Activated CD8-positive, alpha-beta memory T cell treated with anti-CD3 and anti-CD28 coated beads, Interleukin-2, amount 50 U/mL, for 48 hours (primary cell): ENCODE results near the gene PSKH1.
"Not testable (repeated sequence)": the region's sequence is repeated elsewhere in the genome, so short reads cannot be mapped to it uniquely, and the experiment has no call there.

Source experiments
- DNase-seq: peaks from one replicate; pipeline ENCODE4 v3.0.0-alpha.2; 2020

Gene PSKH1

GRCh38 chr16:67892899-67893742 is at the start of gene PSKH1:
PSKH1 (plus strand) TSS chr16:67893254; CDS start chr16:67908750, 15,496 bp downstream.
- DNase-seq: peak; percentile 95

- DNase-seq: no peak
Measured at GRCh38 chr16:67843343-67843765, 49.7 kb upstream of the PSKH1 start.

GRCh38 chr16:67844497-67844896 is 48.6 kb upstream of the PSKH1 start:
- no peak for DNase-seq

- DNase-seq: no peak
Measured at GRCh38 chr16:67845291-67846062, 47.6 kb upstream of the PSKH1 start.

- no peak for DNase-seq
Measured at GRCh38 chr16:67846063-67846319, 47.1 kb upstream of the PSKH1 start.

GRCh38 chr16:67846320-67847063 is 46.6 kb upstream of the PSKH1 start, which contains the start of gene NUTF2:
NUTF2 (plus strand) TSS chr16:67846933; CDS start chr16:67865131, 18,198 bp downstream.
- peak; percentile 97 for DNase-seq

GRCh38 chr16:67847064-67847861 is 45.8 kb upstream of the PSKH1 start, which contains the start of gene CENPT:
CENPT (minus strand) TSS chr16:67847693; CDS start chr16:67833859, 13,834 bp downstream.
- peak; percentile 63 for DNase-seq

GRCh38 chr16:67848118-67848517 is 44.9 kb upstream of the PSKH1 start:
- DNase-seq: no peak

GRCh38 chr16:67853670-67854069 is 39.4 kb upstream of the PSKH1 start:
- DNase-seq: no peak

- DNase-seq: no peak
Measured at GRCh38 chr16:67855789-67856188, 37.3 kb upstream of the PSKH1 start.

- DNase-seq: no peak
Measured at GRCh38 chr16:67856927-67857546, 36.0 kb upstream of the PSKH1 start.

- DNase-seq: no peak
Measured at GRCh38 chr16:67857547-67858233, 35.4 kb upstream of the PSKH1 start.

GRCh38 chr16:67858500-67858899 is 34.6 kb upstream of the PSKH1 start:
- no peak for DNase-seq

GRCh38 chr16:67860589-67861398 is 32.3 kb upstream of the PSKH1 start:
- no peak for DNase-seq

- no peak for DNase-seq
Measured at GRCh38 chr16:67861877-67862276, 31.2 kb upstream of the PSKH1 start.

- no peak for DNase-seq
Measured at GRCh38 chr16:67862623-67863583, 30.2 kb upstream of the PSKH1 start.

- DNase-seq: not testable (repeated sequence)
Measured at GRCh38 chr16:67864044-67864443, 29.0 kb upstream of the PSKH1 start.

GRCh38 chr16:67864594-67864993 is 28.5 kb upstream of the PSKH1 start:
- no peak for DNase-seq

GRCh38 chr16:67865318-67865717 is 27.7 kb upstream of the PSKH1 start:
- DNase-seq: no peak
